Activated CD8-positive, alpha-beta memory T cell treated with anti-CD3 and anti-CD28 coated beads for 24 hours (primary cell): ENCODE results near the gene FOXS1.
"Not testable (repeated sequence)": the region's sequence is repeated elsewhere in the genome, so short reads cannot be mapped to it uniquely, and the experiment has no call there.

ENCODE experiments used
- DNase-seq: peaks from one replicate; pipeline ENCODE4 v3.0.0-alpha.2; 2020

Gene FOXS1

GRCh38 chr20:31838646-31839292 lies 6.6 kb downstream of the FOXS1 start:
- DNase-seq = no peak

GRCh38 chr20:31837896-31838397 lies 7.5 kb downstream of the FOXS1 start:
- DNase-seq = no peak

GRCh38 chr20:31836853-31837608 lies 8.4 kb downstream of the FOXS1 start:
- DNase-seq = no peak

- DNase-seq = no peak
Observed at GRCh38 chr20:31835977-31836852, 9.2 kb downstream of the FOXS1 start.

- DNase-seq = no peak
Observed at GRCh38 chr20:31835554-31835953, 9.8 kb downstream of the FOXS1 start.

- no peak for DNase-seq
Observed at GRCh38 chr20:31833931-31834521, 11.4 kb downstream of the FOXS1 start.

- DNase-seq = peak; percentile 85
Observed at GRCh38 chr20:31833130-31833930, 12.1 kb downstream of the FOXS1 start.

GRCh38 chr20:31831771-31832306 lies 13.6 kb downstream of the FOXS1 start:
- no peak for DNase-seq

GRCh38 chr20:31831211-31831610 lies 14.2 kb downstream of the FOXS1 start:
- DNase-seq = no peak

- no peak for DNase-seq
Observed at GRCh38 chr20:31830406-31830981, 14.9 kb downstream of the FOXS1 start.

- DNase-seq = no peak
Observed at GRCh38 chr20:31829731-31830130, 15.7 kb downstream of the FOXS1 start.

GRCh38 chr20:31828016-31828415 lies 17.4 kb downstream of the FOXS1 start:
- not testable (repeated sequence) for DNase-seq

GRCh38 chr20:31827059-31827458 lies 18.3 kb downstream of the FOXS1 start:
- no peak for DNase-seq

GRCh38 chr20:31826074-31826473 lies 19.3 kb downstream of the FOXS1 start:
- no peak for DNase-seq

- no peak for DNase-seq
Observed at GRCh38 chr20:31824554-31825313, 20.7 kb downstream of the FOXS1 start.

- DNase-seq = no peak
Observed at GRCh38 chr20:31824125-31824485, 21.3 kb downstream of the FOXS1 start.

GRCh38 chr20:31823360-31824124 lies 21.9 kb downstream of the FOXS1 start:
- no peak for DNase-seq

- DNase-seq = peak; percentile 94
Observed at GRCh38 chr20:31822421-31823330, 22.7 kb downstream of the FOXS1 start.

- DNase-seq = no peak
Observed at GRCh38 chr20:31821427-31821826, 24.0 kb downstream of the FOXS1 start.
